Left colon (tissue), 2 donors: ENCODE data around the gene LSP1. TPM values are rescaled to one million over a fixed set of nuclear protein-coding genes. Genes with fewer than 3 reads are reported as not detected.

Source experiments
- ATAC-seq: fragments of 200-7000 bp; cut with Tn5 transposase; one replicate; pipeline ENCODE4 v1.9.1; 2020; ENCODE audit warnings: mild to moderate bottlenecking, moderate library complexity
- DNase-seq, 2 donors: peaks; one replicate each; pipeline ENCODE4 v3.0.0-alpha.2; 2020
- intact Hi-C, 2 donors: fragments of 100-400 bp; cut with DNase I in 1 of 2; cut with micrococcal nuclease in 1 of 2; formaldehyde crosslinking; loops; one replicate each; pipeline versions ENCODE4 v1.11.2 to v1.14.0; 2022; cut with DNase I, micrococcal nuclease
- total RNA-seq, 2 donors: library from RNA; stranded (reverse); fragmentation: NEBNext Ultra II Directional; extraction: Animal tissue kit (Norgen Biotek cat#: 25700); gene quantifications; one replicate each; pipeline ENCODE4 v1.2.1, GENCODE V29; 2021
- donor health status: DM: no; HTN: no; CAD: no.
- donor health status: DM: yes; HTN: yes; CAD: no.

Gene LSP1
- total RNA-seq, 2 donors from 2014 or later = 9.9 to 28.6 TPM

GRCh38 chr11:1892116-1892515 is 39.2 kb downstream of the LSP1 start:
- intact Hi-C loops = loop anchor here (2.0 to 10.0 kb wide), 2 partner anchors 25 to 53 kb away; partner anchors contain the start of gene MRPL23 (in 1 of the 2)
- ATAC-seq = no peak
- no peak for DNase-seq

- ATAC-seq = no peak
- no peak for DNase-seq
- intact Hi-C loops = loop anchor here (2.0 to 10.0 kb wide), 2 partner anchors 24 to 52 kb away; partner anchors contain the start of gene MRPL23 (in 1 of the 2)
These were observed 39.7 kb downstream of the LSP1 start for GRCh38 chr11:1892558-1892957.

GRCh38 chr11:1893581-1894359 is 40.9 kb downstream of the LSP1 start:
- DNase-seq (no peak), ATAC-seq (no peak)
- intact Hi-C loops = loop anchor here (1.0 to 10.0 kb wide), 4 partner anchors 23 to 51 kb away; partner anchors contain the start of gene MRPL23 (in 1 of the 2)

- ATAC-seq (no peak), DNase-seq (no peak)
- intact Hi-C loops = loop anchor here (1.0 to 10.0 kb wide), 2 partner anchors 45 to 50 kb away; partner anchors contain the start of gene MRPL23 (in 1 of the 2)
These were observed 41.9 kb downstream of the LSP1 start for GRCh38 chr11:1894759-1895158.

DNA sequence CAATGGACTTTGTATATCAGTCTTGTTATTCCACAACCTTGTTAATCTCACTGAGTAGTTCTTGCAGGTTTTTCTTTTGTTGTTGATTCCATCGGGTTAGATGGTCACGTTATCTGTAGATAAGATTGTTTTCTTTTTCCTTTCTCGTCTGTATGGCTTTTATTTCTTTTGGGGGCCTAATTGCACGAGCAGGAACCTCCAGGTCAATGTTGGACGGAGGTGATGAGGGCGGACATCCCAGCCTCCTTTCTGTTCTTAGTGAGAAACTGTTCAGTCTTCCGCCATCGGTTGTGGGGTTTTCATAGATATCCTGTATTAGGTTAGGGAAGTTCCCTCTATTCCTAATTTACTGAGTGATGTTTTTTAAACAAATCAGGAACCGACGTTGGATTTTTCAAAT is 43.6 kb downstream of the LSP1 start:
- intact Hi-C loops = loop anchor here in 1 of 2 donors (10.0 kb wide), 1 partner anchor 48 kb away; the partner anchor contains the start of gene MRPL23

DNA sequence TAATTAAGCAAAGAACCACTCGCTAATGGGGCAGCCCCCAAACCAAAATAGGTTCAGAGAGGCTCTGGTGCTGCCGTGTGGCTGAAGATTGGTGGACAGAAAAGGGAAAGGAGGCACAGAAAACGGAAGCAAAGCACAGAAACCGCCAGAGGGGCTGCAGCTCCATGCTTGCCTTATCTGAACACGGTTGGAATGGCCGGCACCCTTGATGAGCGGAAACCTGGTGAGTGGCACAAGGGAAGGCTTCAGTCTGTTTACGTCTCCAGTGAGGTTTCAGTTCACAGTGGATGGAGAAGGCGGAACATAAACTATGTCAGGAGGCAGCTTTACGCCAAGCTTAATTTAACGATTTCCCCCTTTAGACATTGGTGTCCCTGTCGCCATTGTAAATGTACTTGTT is 44.0 kb downstream of the LSP1 start:
- ATAC-seq (no peak), DNase-seq (no peak)
- intact Hi-C loops = loop anchor here in 1 of 2 donors (10.0 kb wide), 1 partner anchor 48 kb away; the partner anchor contains the start of gene MRPL23

More for the DNA sequence above, 43.6 kb downstream of the LSP1 start:
- no peak for ATAC-seq
- DNase-seq = no peak

- intact Hi-C loops = loop anchor here in 1 of 2 donors (10.0 kb wide), 1 partner anchor 46 kb away; the partner anchor contains the start of gene MRPL23
- DNase-seq = no peak
- no peak for ATAC-seq
These were observed 46.2 kb downstream of the LSP1 start for GRCh38 chr11:1899090-1899489.

GRCh38 chr11:1899686-1900085 is 46.8 kb downstream of the LSP1 start:
- intact Hi-C loops = loop anchor here in 1 of 2 donors (10.0 kb wide), 1 partner anchor 45 kb away; the partner anchor contains the start of gene MRPL23
- ATAC-seq = no peak

GRCh38 chr11:1906181-1906580 is 53.3 kb downstream of the LSP1 start:
- intact Hi-C loops = no loop called here
- ATAC-seq (no peak), DNase-seq (no peak)

More at GRCh38 chr11:1899686-1900085, 46.8 kb downstream of the LSP1 start:
- DNase-seq = no peak

- intact Hi-C loops = no loop called here
- ATAC-seq (no peak), DNase-seq (no peak)
These were observed 53.9 kb downstream of the LSP1 start for GRCh38 chr11:1906611-1907423.

DNA sequence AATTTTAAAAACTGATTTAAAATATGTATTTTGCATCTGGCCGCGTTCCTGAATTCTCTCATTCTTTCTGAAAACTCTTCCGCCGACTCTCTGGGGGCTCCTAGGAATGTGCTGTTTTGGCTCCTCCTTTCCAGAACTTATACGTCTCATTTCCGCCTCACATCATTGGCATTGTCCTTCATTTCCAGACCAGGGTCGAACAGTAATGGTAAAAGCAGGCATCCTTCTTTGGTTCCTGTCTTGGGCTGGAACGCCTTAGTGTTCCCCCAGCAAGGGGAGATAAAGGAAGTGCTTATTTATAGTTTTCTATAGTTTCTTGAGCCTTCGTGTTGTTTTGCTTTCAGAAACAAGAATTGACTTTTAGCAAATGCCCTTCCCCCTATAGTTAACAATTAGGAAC is 55.7 kb downstream of the LSP1 start:
- ATAC-seq (no peak), DNase-seq (no peak)
- intact Hi-C loops = no loop called here

DNA sequence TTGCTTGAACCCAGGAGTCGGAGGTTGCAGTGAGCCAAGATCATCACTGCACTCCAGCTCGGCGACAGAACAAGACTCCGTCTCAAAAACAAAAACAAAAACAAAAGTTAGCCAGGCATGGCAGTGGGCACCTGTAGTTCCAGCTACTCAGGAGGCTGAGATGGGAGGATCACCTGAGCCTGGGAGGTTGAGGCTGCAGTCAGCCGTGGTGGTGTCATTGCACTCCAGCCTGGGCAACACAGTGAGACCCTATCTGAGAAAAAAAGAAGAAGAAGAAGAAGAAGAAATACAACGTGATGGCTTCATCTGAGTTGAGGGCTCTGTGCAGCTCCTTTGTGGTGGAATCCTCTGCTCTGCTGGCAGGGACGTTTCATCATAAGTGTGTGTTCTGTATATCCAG is 56.6 kb downstream of the LSP1 start:
- intact Hi-C loops = no loop called here
- no peak for ATAC-seq
- DNase-seq = no peak

DNA sequence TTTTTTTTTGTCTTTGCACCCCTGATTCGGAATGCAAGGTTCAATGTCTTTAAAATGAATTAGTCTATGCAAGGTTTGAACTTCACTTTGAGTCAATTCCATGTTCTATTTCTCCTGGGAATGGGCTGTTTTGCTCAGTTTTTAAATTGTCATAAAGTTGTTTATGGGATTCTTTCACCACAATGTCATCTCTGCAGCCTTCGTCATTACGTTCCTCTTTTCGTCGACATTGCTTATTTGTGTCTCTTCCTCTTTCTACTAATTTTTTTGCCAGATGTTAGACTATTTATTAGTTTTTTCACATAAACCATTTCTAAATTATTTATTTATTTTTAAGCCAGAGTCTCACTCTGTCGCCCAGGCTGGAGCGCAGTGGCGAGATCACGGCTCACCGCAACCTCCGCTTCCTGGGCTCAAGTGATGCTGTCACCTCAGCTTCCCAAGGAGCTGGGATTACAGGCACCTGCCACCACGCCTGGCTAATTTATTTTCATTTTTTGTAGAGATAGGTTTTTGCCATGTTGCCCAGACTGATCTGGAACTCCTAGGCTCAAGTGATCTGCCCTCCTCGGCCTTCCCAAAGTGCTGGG is 59.5 kb downstream of the LSP1 start:
- intact Hi-C loops = no loop called here
- no peak for DNase-seq
- no peak for ATAC-seq

GRCh38 chr11:1913271-1914060 is 60.6 kb downstream of the LSP1 start:
- intact Hi-C loops = no loop called here
- DNase-seq (no peak), ATAC-seq (no peak)

DNA sequence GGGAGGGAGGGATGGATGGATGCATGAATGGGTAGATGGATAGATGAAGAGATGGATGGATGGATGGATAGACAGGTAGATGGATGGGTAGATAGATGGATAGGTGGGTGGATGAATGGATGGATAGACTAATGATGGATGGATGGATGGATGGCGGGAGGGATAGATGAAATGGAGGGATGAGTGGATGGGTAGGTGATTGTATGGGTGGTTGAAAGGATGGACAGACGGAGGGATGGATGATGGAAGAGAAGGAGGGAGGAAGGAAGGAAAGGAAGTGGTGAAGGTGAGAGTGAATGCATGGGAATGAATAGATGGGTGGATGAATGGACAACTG is 62.9 kb downstream of the LSP1 start:
- DNase-seq (no peak), ATAC-seq (no peak)
- intact Hi-C loops = loop anchor here (1.0 to 2.0 kb wide), 2 partner anchors 22 to 23 kb away; no protein-coding TSS in a partner anchor

DNA sequence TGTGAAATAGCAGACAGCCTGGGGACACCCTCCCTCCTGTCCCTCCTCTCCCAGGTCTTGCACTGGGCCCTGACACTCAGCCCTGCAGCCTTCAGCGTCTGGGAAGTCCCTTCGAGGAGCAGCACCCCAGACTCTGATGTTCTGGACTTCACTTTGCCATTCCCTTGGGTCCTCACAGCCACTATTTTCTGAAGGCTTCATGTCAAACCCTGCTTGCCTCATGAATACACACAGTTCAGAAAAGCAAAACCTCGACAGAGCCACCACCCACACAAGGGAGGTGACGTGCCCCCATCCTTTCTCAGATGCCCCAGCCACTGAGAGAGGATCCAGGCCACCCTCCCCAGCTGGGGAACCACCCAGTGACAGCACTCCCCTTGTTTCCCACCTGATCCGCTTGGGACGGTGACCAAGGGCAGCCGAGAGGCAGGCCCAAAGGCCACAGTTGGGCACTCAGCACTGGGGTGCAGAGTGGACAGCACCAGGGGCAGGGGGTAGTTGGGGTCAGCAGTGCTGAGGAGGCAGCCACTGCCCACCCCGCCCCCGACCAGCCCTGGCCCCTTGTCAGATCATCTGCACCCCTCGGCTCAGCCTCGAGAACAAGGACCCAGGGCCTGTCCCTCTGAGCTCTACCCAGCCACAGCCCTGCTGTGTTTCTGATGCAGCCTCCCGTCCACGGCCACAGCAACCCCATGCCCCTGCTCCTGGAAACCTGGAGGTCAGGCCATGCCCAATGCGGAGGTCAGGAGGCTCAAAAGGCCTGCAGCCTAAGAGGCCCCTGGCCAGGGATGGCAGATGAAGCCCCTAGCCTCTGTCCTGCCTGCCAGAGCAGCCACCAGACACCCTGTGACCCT is 63.5 kb downstream of the LSP1 start:
- intact Hi-C loops = loop anchor here (1.0 to 2.0 kb wide), 2 partner anchors 23 to 24 kb away; no protein-coding TSS in a partner anchor
- ATAC-seq (no peak), DNase-seq (no peak)

DNA sequence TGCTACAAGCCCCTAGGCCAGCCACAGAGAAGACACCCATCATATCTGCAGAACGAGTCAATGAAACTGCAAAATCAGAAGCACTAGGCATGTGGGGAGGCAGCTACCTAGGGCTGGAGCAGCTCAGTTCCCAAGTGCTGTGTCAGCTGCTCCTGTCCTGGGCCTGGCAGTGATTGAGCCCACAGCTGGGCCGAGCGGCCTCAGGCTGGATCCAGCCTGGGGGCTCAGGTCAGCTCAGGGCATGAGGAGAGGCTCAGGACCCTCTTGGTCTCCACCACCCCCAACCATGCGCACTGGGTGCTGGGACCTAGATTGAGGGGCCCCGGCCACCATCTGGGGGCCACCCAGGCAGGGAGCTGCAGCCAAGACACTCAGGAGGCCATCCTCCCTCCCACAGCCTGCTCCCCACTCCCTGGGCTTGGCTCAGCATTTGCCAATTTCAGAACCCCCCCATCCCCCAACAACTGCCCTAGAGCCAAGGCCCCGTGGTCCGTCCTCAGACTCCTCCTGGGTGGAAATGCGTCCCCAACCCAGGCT is 64.2 kb downstream of the LSP1 start:
- ATAC-seq (peak; percentile 17), DNase-seq (peak in 1 of 2 donors; percentile 13)
- intact Hi-C loops = loop anchor here (1.0 to 2.0 kb wide), 2 partner anchors 24 kb away; no protein-coding TSS in a partner anchor
